ENCODE data around the gene AKAP1. TPM values are rescaled to one million over a fixed set of nuclear protein-coding genes. Genes with fewer than 3 reads are reported as not detected.

AKAP1 gene
- total RNA-seq, 2 experiments from 2014 or later = 41.8 to 49.0 TPM

DNA sequence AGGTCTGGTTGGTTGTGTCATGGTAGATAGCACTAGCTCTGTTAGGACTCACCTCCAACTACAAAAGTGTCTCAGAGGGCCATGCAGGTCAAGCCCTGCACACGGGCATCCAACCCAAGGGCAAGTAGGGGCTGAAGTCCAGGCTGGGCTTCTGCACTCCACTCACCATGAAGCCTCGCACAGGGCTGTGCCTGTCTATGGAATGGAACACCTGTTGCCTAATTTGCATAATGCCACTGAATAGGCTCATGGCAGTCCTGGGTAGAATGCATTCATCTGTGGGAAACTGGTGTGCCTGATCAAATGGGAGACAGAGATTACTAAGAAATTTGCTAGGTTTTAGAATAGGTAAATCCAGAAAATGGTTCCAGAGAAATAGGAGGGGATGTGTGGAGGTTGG is 8.0 kb upstream of the AKAP1 start:
- Histone ChIP-seq H3K4me1 (ENCODE audit: insufficient read depth, low read length, poor library complexity, severe bottlenecking) (peaks cover 18% of the 10 kb centered on the region), H2AFZ (ENCODE audit: low read length) (no peak overlapping the region), H3K36me3 (ENCODE audit: insufficient read depth, low read length) (no peaks in the 10 kb centered on the region), H3K27ac (ENCODE audit: low read depth, low read length, poor library complexity, severe bottlenecking) (no peak overlapping the region), H3K4me2 (ENCODE audit: low read length) (peak overlapping the region; percentile 33), H3K4me3 (ENCODE audit: low read depth, low read length, poor library complexity, severe bottlenecking) (no peak overlapping the region), H3K9me3 (ENCODE audit: low read length) (no peaks in the 10 kb centered on the region), H3K79me2 (ENCODE audit: insufficient read depth, low read depth, low read length) (no peaks in the 10 kb centered on the region), H4K20me1 (ENCODE audit: insufficient read depth, low read length) (no peaks in the 10 kb centered on the region), H3K9me2 (ENCODE audit: insufficient read depth, low read length) (no peaks in the 10 kb centered on the region)
- ChIA-PET CTCF (ENCODE audit: unreplicated experiment) (no interaction called here), POLR2A (no interaction called here)
- peak; percentile 45 for DNase-seq (ENCODE audit: low spot score)
- TF ChIP-seq, protein P1, sequence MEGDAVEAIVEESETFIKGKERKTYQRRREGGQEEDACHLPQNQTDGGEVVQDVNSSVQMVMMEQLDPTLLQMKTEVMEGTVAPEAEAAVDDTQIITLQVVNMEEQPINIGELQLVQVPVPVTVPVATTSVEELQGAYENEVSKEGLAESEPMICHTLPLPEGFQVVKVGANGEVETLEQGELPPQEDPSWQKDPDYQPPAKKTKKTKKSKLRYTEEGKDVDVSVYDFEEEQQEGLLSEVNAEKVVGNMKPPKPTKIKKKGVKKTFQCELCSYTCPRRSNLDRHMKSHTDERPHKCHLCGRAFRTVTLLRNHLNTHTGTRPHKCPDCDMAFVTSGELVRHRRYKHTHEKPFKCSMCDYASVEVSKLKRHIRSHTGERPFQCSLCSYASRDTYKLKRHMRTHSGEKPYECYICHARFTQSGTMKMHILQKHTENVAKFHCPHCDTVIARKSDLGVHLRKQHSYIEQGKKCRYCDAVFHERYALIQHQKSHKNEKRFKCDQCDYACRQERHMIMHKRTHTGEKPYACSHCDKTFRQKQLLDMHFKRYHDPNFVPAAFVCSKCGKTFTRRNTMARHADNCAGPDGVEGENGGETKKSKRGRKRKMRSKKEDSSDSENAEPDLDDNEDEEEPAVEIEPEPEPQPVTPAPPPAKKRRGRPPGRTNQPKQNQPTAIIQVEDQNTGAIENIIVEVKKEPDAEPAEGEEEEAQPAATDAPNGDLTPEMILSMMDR (conservative IDR thresholded peaks at IDR 0.05; ENCODE audit: low read length) = no peak
- TF ChIP-seq EZH2phosphoT487 (IDR thresholded peaks at IDR 0.05; ENCODE audit: borderline replicate concordance, low read depth, low read length) = no peak
- no TSS peak for BruUV-seq (replicated peaks)
- intact Hi-C loops (cut with micrococcal nuclease; ENCODE audit: unreplicated experiment) = no loop called here

DNA sequence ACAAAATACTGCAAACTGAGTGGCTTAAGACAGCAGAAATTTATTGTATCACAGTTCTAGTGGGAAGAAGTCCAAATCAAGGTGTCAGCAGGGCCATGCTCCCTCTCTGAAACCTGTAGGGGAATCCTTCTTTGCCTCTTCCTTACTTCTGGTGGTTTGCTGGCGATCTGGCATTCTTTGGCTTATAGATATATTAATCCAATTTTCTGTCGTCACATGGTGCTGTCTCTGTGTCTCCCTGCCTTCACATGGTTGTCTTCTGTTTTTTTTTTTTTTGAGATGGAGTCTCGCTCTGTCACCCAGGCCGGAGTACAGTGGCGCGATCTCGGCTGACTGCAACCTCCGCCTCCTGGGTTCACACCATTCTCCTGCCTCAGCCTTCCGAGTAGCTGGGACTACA is 6.8 kb upstream of the AKAP1 start:
- Histone ChIP-seq H3K27ac (ENCODE audit: low read depth, low read length, poor library complexity, severe bottlenecking) (no peak overlapping the region), H2AFZ (ENCODE audit: low read length) (no peak overlapping the region), H3K36me3 (ENCODE audit: insufficient read depth, low read length) (no peaks in the 10 kb centered on the region), H3K4me3 (ENCODE audit: low read depth, low read length, poor library complexity, severe bottlenecking) (no peak overlapping the region), H3K9me3 (ENCODE audit: low read length) (no peaks in the 10 kb centered on the region), H3K4me1 (ENCODE audit: insufficient read depth, low read length, poor library complexity, severe bottlenecking) (peaks cover 18% of the 10 kb centered on the region), H3K79me2 (ENCODE audit: insufficient read depth, low read depth, low read length) (no peaks in the 10 kb centered on the region), H3K4me2 (ENCODE audit: low read length) (no peak overlapping the region), H4K20me1 (ENCODE audit: insufficient read depth, low read length) (no peaks in the 10 kb centered on the region), H3K9me2 (ENCODE audit: insufficient read depth, low read length) (no peaks in the 10 kb centered on the region)
- ChIA-PET POLR2A (no interaction called here), CTCF (ENCODE audit: unreplicated experiment) (no interaction called here)
- intact Hi-C loops (cut with micrococcal nuclease; ENCODE audit: unreplicated experiment) = no loop called here
- BruUV-seq (replicated peaks) = no TSS peak
- no peak for DNase-seq (ENCODE audit: low spot score)
- TF ChIP-seq, protein P1 (conservative IDR thresholded peaks at IDR 0.05; ENCODE audit: low read length) = no peak
- no peak for TF ChIP-seq EZH2phosphoT487 (IDR thresholded peaks at IDR 0.05; ENCODE audit: borderline replicate concordance, low read depth, low read length)

DNA sequence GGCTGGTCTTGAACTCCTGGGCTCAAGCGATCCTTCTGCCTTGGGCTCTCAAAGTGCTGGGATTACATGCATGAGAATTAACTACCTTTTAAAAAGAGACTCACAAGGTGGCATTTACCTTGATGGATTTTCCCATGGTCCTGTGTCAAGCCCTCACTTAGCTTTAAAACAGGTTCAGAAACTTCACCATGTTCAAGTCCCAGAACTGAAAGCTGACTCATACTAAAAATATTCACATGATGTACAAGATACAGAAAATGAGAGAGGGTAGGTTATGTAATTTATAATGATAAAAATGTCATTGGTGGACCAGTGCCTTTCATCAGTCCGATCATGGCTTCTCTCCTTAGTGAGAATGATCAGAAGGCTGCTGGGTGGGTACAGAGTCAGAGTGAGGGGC is 4.3 kb upstream of the AKAP1 start:
- H3K9me3 ChIP-seq (ENCODE audit: low read length) = no peaks in the 10 kb centered on the region
- peaks cover 3% of the 10 kb centered on the region; the same call in 1 of the 2 replicates for H3K79me2 ChIP-seq (ENCODE audit: insufficient read depth, low read depth, low read length)
- H3K9me2 ChIP-seq (ENCODE audit: insufficient read depth, low read length) = no peaks in the 10 kb centered on the region
- no peaks in the 10 kb centered on the region for H3K36me3 ChIP-seq (ENCODE audit: insufficient read depth, low read length)
- POLR2A ChIA-PET = interaction anchor here (0.7 kb wide), 1 partner anchor 13 kb away, joined by 3 read pairs; no protein-coding TSS in a partner anchor
- TF ChIP-seq, protein P1 (conservative IDR thresholded peaks at IDR 0.05; ENCODE audit: low read length) = no peak
- no peak for TF ChIP-seq EZH2phosphoT487 (IDR thresholded peaks at IDR 0.05; ENCODE audit: borderline replicate concordance, low read depth, low read length)
- no peak overlapping the region for H3K4me3 ChIP-seq (ENCODE audit: low read depth, low read length, poor library complexity, severe bottlenecking)
- intact Hi-C loops (cut with micrococcal nuclease; ENCODE audit: unreplicated experiment) = no loop called here
- H3K27ac ChIP-seq (ENCODE audit: low read depth, low read length, poor library complexity, severe bottlenecking) = no peak overlapping the region
- H3K4me2 ChIP-seq (ENCODE audit: low read length) = no peak overlapping the region
- H4K20me1 ChIP-seq (ENCODE audit: insufficient read depth, low read length) = no peaks in the 10 kb centered on the region
- H2AFZ ChIP-seq (ENCODE audit: low read length) = no peak overlapping the region
- CTCF ChIA-PET (ENCODE audit: unreplicated experiment) = no interaction called here
- H3K4me1 ChIP-seq (ENCODE audit: insufficient read depth, low read length, poor library complexity, severe bottlenecking) = peaks cover 20% of the 10 kb centered on the region
- BruUV-seq (replicated peaks) = no TSS peak
- DNase-seq (ENCODE audit: low spot score) = no peak
